Measurements from ENCODE around the gene MRAS. TPM values are rescaled to one million over a fixed set of nuclear protein-coding genes. Genes with fewer than 3 reads are reported as not detected.
A peak's percentile ranks its signal among the peaks of the same experiment; 100 is the strongest.

MRAS gene
- total and polyA plus RNA-seq, 2 of the 8 experiments (the other 6 are each of a cell fraction or from before 2014, with no cell fraction given), result 10.6 to 16.2 TPM

DNA sequence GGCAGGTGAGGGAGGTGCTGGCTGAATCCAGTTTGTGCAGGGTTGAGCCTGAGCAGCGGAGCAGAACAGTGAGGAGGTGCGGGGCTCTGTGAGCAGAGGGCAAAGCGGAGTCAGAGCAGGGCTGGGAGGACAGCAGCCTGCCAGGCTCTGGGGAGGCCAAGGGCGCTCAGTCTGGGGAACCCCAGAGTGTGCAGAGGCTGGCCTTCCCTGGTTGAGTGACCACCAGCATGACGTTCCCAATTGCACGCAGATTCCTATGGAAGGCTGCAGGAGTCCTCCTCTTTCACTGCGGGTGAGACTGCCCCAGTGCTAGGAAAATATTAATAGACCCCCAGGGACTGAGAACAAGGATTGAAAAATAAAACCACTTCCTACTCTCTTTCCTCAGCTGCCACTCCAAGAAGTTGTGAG lies 13.2 kb downstream of the MRAS start:
- H4K20me1 ChIP-seq (replicated peaks in 1 of 2; ENCODE audit: control insufficient read depth in 1 of 2, insufficient read depth in 2 of 2, low read length in 2 of 2), result peaks cover 0 to 4% of the 10 kb centered on the region in 2 experiments
- ChIA-PET CTCF (ENCODE audit: partially characterized antibody) (interaction anchor here (0.9 kb wide), 1 partner anchor 57 kb away, joined by 4 read pairs; no protein-coding TSS in a partner anchor), POLR2A (ENCODE audit: partially characterized antibody) (no interaction called here)
- no peak overlapping the region for H3K18ac ChIP-seq (ENCODE audit: extremely low read depth, low read length)
- H4K91ac ChIP-seq (replicated peaks; ENCODE audit: insufficient read length, low read length), result no peak overlapping the region
- peaks cover 2% of the 10 kb centered on the region; the same call in 1 of the 2 replicates for H3K79me1 ChIP-seq (ENCODE audit: low read depth, low read length)
- WGBS, 2 experiments (ENCODE audit: extremely low coverage in 1 of 2, insufficient coverage in 1 of 2, insufficient read length in 1 of 2, insufficient replicate concordance in 2 of 2, low coverage in 1 of 2, low lambda C conversion rate in 2 of 2, missing lambda C conversion rate in 1 of 2), result 97% methylated on average over 7 of the region's 7 CpGs; no CpG with 5 or more reads in 1 of the 2 experiments
- no peak overlapping the region for H3K14ac ChIP-seq (ENCODE audit: insufficient read length)
- no peak overlapping the region for H2BK12ac ChIP-seq (ENCODE audit: low read depth, low read length)
- H3K4ac ChIP-seq (replicated peaks; ENCODE audit: insufficient read length, low read depth, low read length), result no peak overlapping the region
- H3K4me2 ChIP-seq (ENCODE audit: insufficient read depth in 1 of 2, low read depth in 2 of 2, low read length in 2 of 2), result no peak overlapping the region
- no peaks in the 10 kb centered on the region; a peak in 1 of 7 replicates for H3K27me3 ChIP-seq (replicated peaks in 1 of 4; ENCODE audit: control insufficient read depth in 3 of 4, extremely low read depth in 1 of 4, insufficient read depth in 3 of 4, low read length in 3 of 4)
- DNase-seq (ENCODE audit: low read depth in 1 of 2, low spot score in 2 of 2) (no peak), FAIRE-seq (no peak)
- H2BK15ac ChIP-seq (ENCODE audit: low read length), result no peak overlapping the region
- no peak overlapping the region for H3K23ac ChIP-seq (ENCODE audit: insufficient read length)
- H2AK5ac ChIP-seq (ENCODE audit: low read depth, low read length), result no peak overlapping the region
- H3K79me2 ChIP-seq (ENCODE audit: control insufficient read depth in 1 of 2, insufficient read depth in 2 of 2, low read length in 2 of 2), result no peaks in the 10 kb centered on the region
- no peak overlapping the region for H3K56ac ChIP-seq (replicated peaks; ENCODE audit: insufficient read length, low read depth, low read length)
- no peak overlapping the region; the same call in 1 of the 2 replicates for H3K27ac ChIP-seq (ENCODE audit: low read depth, low read length)
- no peak overlapping the region for H2BK120ac ChIP-seq (replicated peaks; ENCODE audit: low read depth, low read length)
- no peaks in the 10 kb centered on the region for H3K9me3 ChIP-seq (ENCODE audit: insufficient read depth in 2 of 2, low read depth in 1 of 2, low read length in 1 of 2)
- H3K4me3 ChIP-seq (ENCODE audit: extremely low read depth in 1 of 4, insufficient read depth in 2 of 4, low read depth in 3 of 4, low read length in 4 of 4), result no peak overlapping the region
- H3K23me2 ChIP-seq (ENCODE audit: low read depth, low read length), result no peaks in the 10 kb centered on the region
- peak overlapping the region; percentile 45 for H4K8ac ChIP-seq (ENCODE audit: extremely low read depth, insufficient read depth, low read length)
- H2BK5ac ChIP-seq (ENCODE audit: low read depth, low read length), result no peak overlapping the region
- no peak overlapping the region for H2BK20ac ChIP-seq (ENCODE audit: low read length)
- H3K4me1 ChIP-seq (replicated peaks in 1 of 4; ENCODE audit: control insufficient read depth in 3 of 4, insufficient read depth in 4 of 4, low read length in 3 of 4), result peaks cover 0 to 2% (median 0%) of the 10 kb centered on the region in 4 experiments; a peak in 3 of 7 replicates
- no peaks in the 10 kb centered on the region for H3K36me3 ChIP-seq (ENCODE audit: control insufficient read depth in 2 of 4, insufficient read depth in 4 of 4, low read length in 3 of 4)
- no peak overlapping the region for H4K5ac ChIP-seq (ENCODE audit: insufficient read length, low read depth, low read length)
- H2AFZ ChIP-seq (ENCODE audit: low read length), result no peak overlapping the region
- H3K9ac ChIP-seq (replicated peaks in 1 of 4; ENCODE audit: extremely low read depth in 1 of 4, low read depth in 3 of 4, low read length in 3 of 4), result no peak overlapping the region
- no peak for TF ChIP-seq POLR2AphosphoS5 (IDR thresholded peaks at IDR 0.05; ENCODE audit: low read depth, low read length)
- no peak for TF ChIP-seq TAF1 (IDR thresholded peaks at IDR 0.05; ENCODE audit: low read depth, low read length)
- no peak for TF ChIP-seq KDM4A (IDR thresholded peaks at IDR 0.05; ENCODE audit: low read depth, low read length, severe bottlenecking)
- TF ChIP-seq, protein P1, sequence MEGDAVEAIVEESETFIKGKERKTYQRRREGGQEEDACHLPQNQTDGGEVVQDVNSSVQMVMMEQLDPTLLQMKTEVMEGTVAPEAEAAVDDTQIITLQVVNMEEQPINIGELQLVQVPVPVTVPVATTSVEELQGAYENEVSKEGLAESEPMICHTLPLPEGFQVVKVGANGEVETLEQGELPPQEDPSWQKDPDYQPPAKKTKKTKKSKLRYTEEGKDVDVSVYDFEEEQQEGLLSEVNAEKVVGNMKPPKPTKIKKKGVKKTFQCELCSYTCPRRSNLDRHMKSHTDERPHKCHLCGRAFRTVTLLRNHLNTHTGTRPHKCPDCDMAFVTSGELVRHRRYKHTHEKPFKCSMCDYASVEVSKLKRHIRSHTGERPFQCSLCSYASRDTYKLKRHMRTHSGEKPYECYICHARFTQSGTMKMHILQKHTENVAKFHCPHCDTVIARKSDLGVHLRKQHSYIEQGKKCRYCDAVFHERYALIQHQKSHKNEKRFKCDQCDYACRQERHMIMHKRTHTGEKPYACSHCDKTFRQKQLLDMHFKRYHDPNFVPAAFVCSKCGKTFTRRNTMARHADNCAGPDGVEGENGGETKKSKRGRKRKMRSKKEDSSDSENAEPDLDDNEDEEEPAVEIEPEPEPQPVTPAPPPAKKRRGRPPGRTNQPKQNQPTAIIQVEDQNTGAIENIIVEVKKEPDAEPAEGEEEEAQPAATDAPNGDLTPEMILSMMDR (IDR thresholded peaks at IDR 0.05; ENCODE audit: control extremely low read depth in 1 of 3, insufficient read depth in 1 of 3, low read depth in 1 of 3, low read length in 3 of 3), result no peak
- no peak for TF ChIP-seq KDM5A (IDR thresholded peaks at IDR 0.05; ENCODE audit: low read length)
- TF ChIP-seq GTF2F1 (IDR thresholded peaks at IDR 0.05; ENCODE audit: borderline replicate concordance, low read depth, low read length), result no peak
- TF ChIP-seq SAP30 (IDR thresholded peaks at IDR 0.05; ENCODE audit: insufficient read depth, insufficient replicate concordance, low read length), result no peak
- no peak for TF ChIP-seq SRF (IDR thresholded peaks at IDR 0.05; ENCODE audit: low read depth, low read length)
- no peak for TF ChIP-seq CTBP2 (IDR thresholded peaks at IDR 0.05; ENCODE audit: borderline replicate concordance, insufficient read depth, insufficient read length, low read length)
- no peak for TF ChIP-seq SP1 (IDR thresholded peaks at IDR 0.05; ENCODE audit: low read depth, low read length)
- no peak for TF ChIP-seq CREB1 (IDR thresholded peaks at IDR 0.05)
- TF ChIP-seq NRF1 (IDR thresholded peaks at IDR 0.05; ENCODE audit: low read depth, low read length), result no peak
